HL-60 (cell line): ENCODE results near the gene URB1.

ENCODE experiments used
- DNase-seq, 2 experiments: peaks; one replicate each; pipeline ENCODE4 v3.0.0-alpha.2; 2010 to 2020; ENCODE audit warnings: low read depth in 1 of 2, low spot score in 1 of 2
- H3K27ac ChIP-seq: fragments of 250-450 bp; sonication (Bioruptor Pico); replicated peaks from 2 replicates; pipeline ENCODE4 v1.5.1; 2020; ENCODE audit warnings: mild to moderate bottlenecking, moderate library complexity
- H3K27me3 ChIP-seq: fragments of 250-450 bp; sonication (Bioruptor Pico); 2 replicates; pipeline ENCODE4 v1.5.1; 2021; ENCODE audit warnings: mild to moderate bottlenecking, moderate library complexity; ENCODE audit not compliant: insufficient read depth, poor library complexity, severe bottlenecking
- H3K4me3 ChIP-seq: replicated peaks from 2 replicates; pipeline ENCODE4 v1.5.1; 2011; ENCODE audit warnings: mild to moderate bottlenecking, control low read depth, low read length; ENCODE audit not compliant: insufficient read depth
- CTCF ChIP-seq: IDR thresholded peaks from one replicate; pipeline ENCODE4 v1.5.1; 2011; ENCODE audit warnings: low read length, control low read depth, inconsistent platforms; ENCODE audit not compliant: insufficient read depth
- GABPA ChIP-seq: IDR thresholded peaks from 2 replicates; pipeline ENCODE4 v1.6.1; 2012; ENCODE audit warnings: low read depth
- POLR2AphosphoS5 ChIP-seq: IDR thresholded peaks from 2 replicates; pipeline ENCODE4 v1.6.1; 2012; ENCODE audit warnings: low read depth
- REST ChIP-seq: IDR thresholded peaks from 2 replicates; pipeline ENCODE4 v1.6.1; 2012; ENCODE audit warnings: low read depth; ENCODE audit not compliant: insufficient replicate concordance
- SPI1 ChIP-seq: IDR thresholded peaks from 2 replicates; pipeline ENCODE4 v1.6.1; 2012; ENCODE audit warnings: low read depth, mild to moderate bottlenecking, borderline replicate concordance

The URB1 gene

DNA sequence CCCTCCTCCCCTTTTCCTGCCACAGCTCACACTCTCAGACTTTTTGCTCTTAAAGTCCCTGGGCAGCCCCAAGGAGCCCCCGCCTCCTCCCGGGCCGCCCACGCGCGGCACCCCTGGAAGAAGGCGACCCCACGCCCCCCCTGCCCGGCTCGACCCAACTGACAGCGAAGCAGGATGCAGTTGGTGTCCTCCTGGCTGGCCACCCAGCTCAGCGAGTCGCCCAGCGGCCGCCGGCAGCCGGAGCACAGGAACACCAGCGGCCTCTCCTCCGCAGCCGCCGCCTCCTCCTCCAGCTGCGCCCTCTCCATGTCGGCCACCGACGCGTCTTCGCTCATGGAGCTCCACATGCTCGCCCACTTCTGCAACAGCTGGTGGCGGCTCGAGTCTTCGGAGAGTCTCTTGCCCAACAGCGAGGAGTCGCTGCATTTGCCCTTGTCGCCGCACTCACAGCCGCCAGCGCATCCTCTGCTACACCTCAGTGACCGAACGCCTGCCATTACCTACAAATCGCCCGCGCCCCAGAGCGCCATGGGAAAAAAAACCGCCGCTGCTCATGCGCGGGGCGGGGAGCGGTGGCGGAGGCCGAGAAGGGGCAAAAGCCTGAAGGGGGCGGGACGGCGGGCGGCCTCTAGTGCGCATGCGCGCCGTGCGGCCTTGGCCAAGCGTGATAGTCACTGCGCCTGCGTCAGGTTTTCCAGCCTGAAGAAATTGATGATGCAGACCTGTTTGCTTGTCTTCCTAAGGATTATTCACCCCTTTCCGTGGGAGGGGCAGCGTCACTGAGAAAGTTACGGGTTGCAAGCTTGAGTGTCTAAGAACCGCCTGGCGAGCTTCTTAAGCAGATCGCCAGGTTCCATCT, 114.1 kb downstream of the URB1 start, which contains the start of gene MIS18A:
MIS18A (minus strand) TSS at position 532 of the 859 bp plus-strand sequence; CDS start at position 497, 35 bp downstream.
- peak; percentile 86 to 94 for DNase-seq
- peak; percentile 63 for TF ChIP-seq POLR2AphosphoS5
- TF ChIP-seq REST: no peak
- Histone ChIP-seq H3K4me3 (peak within 1 kb of the TSS; percentile 99), H3K27ac (peak within 1 kb of the TSS; percentile 74), H3K27me3 (no peaks in the 10 kb centered on the region)

DNA sequence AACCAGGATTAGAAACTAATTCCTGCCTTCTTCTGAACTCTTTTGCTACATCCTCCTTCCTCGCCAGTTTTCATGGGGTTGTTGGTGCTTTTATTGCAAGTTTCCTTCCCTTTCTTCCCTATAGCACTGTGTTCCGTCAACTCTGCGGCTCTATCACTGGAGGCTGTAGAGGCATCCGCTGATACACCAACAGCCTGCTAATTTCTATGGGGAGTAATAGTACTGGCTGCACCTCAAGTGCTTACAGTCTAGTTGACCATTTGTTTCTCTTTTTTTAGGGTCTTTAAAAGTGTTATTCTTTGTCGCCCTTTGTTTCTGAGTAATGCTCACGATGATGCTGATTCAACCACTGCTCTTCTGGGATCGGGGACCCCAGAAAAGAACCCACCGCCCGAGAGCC, 114.7 kb downstream of the URB1 start:
- peak in 1 of 2 experiments; percentile 51 for DNase-seq
- peak overlapping the region; percentile 74 for H3K27ac ChIP-seq
- TF ChIP-seq POLR2AphosphoS5 (no peak; the same call in 1 of the 2 replicates), SPI1 (no peak), REST (no peak), GABPA (no peak), CTCF (no peak)

DNA sequence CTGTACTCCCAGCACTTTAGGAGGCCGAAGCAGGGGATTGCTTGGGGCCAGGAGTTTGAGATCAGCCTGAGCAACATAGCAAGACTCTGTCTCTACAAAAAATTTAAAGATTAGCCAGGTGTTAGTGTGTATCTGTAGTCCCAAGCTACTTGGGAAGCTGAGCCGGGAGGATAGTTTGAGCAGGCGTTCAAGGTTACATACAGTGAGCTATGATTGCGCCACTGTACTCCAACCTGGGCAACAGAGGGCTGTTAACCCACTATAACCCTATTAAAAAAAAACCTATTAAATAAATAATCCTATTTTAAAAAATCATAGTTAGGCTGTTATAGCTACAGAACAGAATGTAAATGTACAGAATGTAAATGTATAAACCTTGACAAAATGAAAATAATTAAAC, 116.1 kb downstream of the URB1 start:
- DNase-seq: no peak
- Histone ChIP-seq H3K27me3 (no peaks in the 10 kb centered on the region), H3K27ac (no peak overlapping the region), H3K4me3 (no peak overlapping the region)
- TF ChIP-seq CTCF (no peak), SPI1 (no peak), REST (no peak), POLR2AphosphoS5 (no peak), GABPA (no peak)

More for the DNA sequence above, 114.7 kb downstream of the URB1 start:
- Histone ChIP-seq H3K4me3 (peak overlapping the region; percentile 99), H3K27me3 (no peaks in the 10 kb centered on the region)
